ENCODE results near the gene PLAC9.

PLAC9 gene

GRCh38 chr10:80159166-80159873 lies 26.8 kb downstream of the PLAC9 start:
- no peak for DNase-seq (ENCODE audit: low read depth)
- no peak overlapping the region for H3K4me3 ChIP-seq (ENCODE audit: control insufficient read depth, low read depth, low read length)

GRCh38 chr10:80160361-80161320 lies 28.1 kb downstream of the PLAC9 start:
- no peak for DNase-seq (ENCODE audit: low read depth)
- TF ChIP-seq CTCF (conservative IDR thresholded peaks at IDR 0.05; ENCODE audit: control insufficient read depth, insufficient read depth, low read depth, low read length) = no peak
- no peak overlapping the region for H3K4me3 ChIP-seq (ENCODE audit: control insufficient read depth, low read depth, low read length)

More at GRCh38 chr10:80159166-80159873, 26.8 kb downstream of the PLAC9 start:
- TF ChIP-seq CTCF (conservative IDR thresholded peaks at IDR 0.05; ENCODE audit: control insufficient read depth, insufficient read depth, low read depth, low read length) = no peak

- peak; percentile 2 for TF ChIP-seq CTCF (conservative IDR thresholded peaks at IDR 0.05; ENCODE audit: control insufficient read depth, insufficient read depth, low read depth, low read length)
- no peak for DNase-seq (ENCODE audit: low read depth)
- no peak overlapping the region for H3K4me3 ChIP-seq (ENCODE audit: control insufficient read depth, low read depth, low read length)
Measured at GRCh38 chr10:80161321-80162083, 29.0 kb downstream of the PLAC9 start.

- H3K4me3 ChIP-seq (ENCODE audit: control insufficient read depth, low read depth, low read length) = no peak overlapping the region
- TF ChIP-seq CTCF (conservative IDR thresholded peaks at IDR 0.05; ENCODE audit: control insufficient read depth, insufficient read depth, low read depth, low read length) = no peak
- peak; percentile 97 for DNase-seq (ENCODE audit: low read depth)
Measured at GRCh38 chr10:80163741-80164341, 31.3 kb downstream of the PLAC9 start.

- DNase-seq (ENCODE audit: low read depth) = no peak
- no peak overlapping the region for H3K4me3 ChIP-seq (ENCODE audit: control insufficient read depth, low read depth, low read length)
- TF ChIP-seq CTCF (conservative IDR thresholded peaks at IDR 0.05; ENCODE audit: control insufficient read depth, insufficient read depth, low read depth, low read length) = no peak
Measured at GRCh38 chr10:80164596-80164995, 32.1 kb downstream of the PLAC9 start.

- DNase-seq (ENCODE audit: low read depth) = peak; percentile 56
- TF ChIP-seq CTCF (conservative IDR thresholded peaks at IDR 0.05; ENCODE audit: control insufficient read depth, insufficient read depth, low read depth, low read length) = peak; percentile 17
Measured at GRCh38 chr10:80165173-80165572, 32.6 kb downstream of the PLAC9 start.

More at GRCh38 chr10:80165173-80165572, 32.6 kb downstream of the PLAC9 start:
- no peak overlapping the region for H3K4me3 ChIP-seq (ENCODE audit: control insufficient read depth, low read depth, low read length)

Measured in fibroblast of mammary gland (primary cell).